ENCODE measurements around the gene TMEM132C.

Gene TMEM132C

GRCh38 chr12:128611736-128612135, 344.8 kb downstream of the TMEM132C start:
- no peak for DNase-seq (ENCODE audit: low read depth)

- DNase-seq (ENCODE audit: low read depth): no peak
Measured at GRCh38 chr12:128612150-128612850, 345.3 kb downstream of the TMEM132C start.

- no peak for DNase-seq (ENCODE audit: low read depth)
Measured at GRCh38 chr12:128613837-128614590, 347.0 kb downstream of the TMEM132C start.

- DNase-seq (ENCODE audit: low read depth): no peak
Measured at GRCh38 chr12:128617304-128617833, 350.4 kb downstream of the TMEM132C start.

- no peak for DNase-seq (ENCODE audit: low read depth)
Measured at GRCh38 chr12:128619263-128619662, 352.3 kb downstream of the TMEM132C start.

GRCh38 chr12:128621304-128621703, 354.3 kb downstream of the TMEM132C start:
- no peak for DNase-seq (ENCODE audit: low read depth)

GRCh38 chr12:128623748-128624147, 356.8 kb downstream of the TMEM132C start:
- DNase-seq (ENCODE audit: low read depth): no peak

GRCh38 chr12:128626808-128627320, 359.9 kb downstream of the TMEM132C start:
- no peak for DNase-seq (ENCODE audit: low read depth)

GRCh38 chr12:128627659-128628058, 360.7 kb downstream of the TMEM132C start:
- no peak for DNase-seq (ENCODE audit: low read depth)

GRCh38 chr12:128629979-128630378, 363.0 kb downstream of the TMEM132C start:
- DNase-seq (ENCODE audit: low read depth): no peak

GRCh38 chr12:128637642-128638606, 371.0 kb downstream of the TMEM132C start:
- DNase-seq (ENCODE audit: low read depth): no peak

- DNase-seq (ENCODE audit: low read depth): no peak
Measured at GRCh38 chr12:128639089-128639488, 372.1 kb downstream of the TMEM132C start.

- DNase-seq (ENCODE audit: low read depth): no peak
Measured at GRCh38 chr12:128643155-128643554, 376.2 kb downstream of the TMEM132C start.

- DNase-seq (ENCODE audit: low read depth): no peak
Measured at GRCh38 chr12:128644664-128645296, 377.8 kb downstream of the TMEM132C start.

GRCh38 chr12:128649902-128650301, 382.9 kb downstream of the TMEM132C start:
- no peak for DNase-seq (ENCODE audit: low read depth)

GRCh38 chr12:128652136-128652751, 385.3 kb downstream of the TMEM132C start:
- no peak for DNase-seq (ENCODE audit: low read depth)

GRCh38 chr12:128654468-128654867, 387.5 kb downstream of the TMEM132C start:
- DNase-seq (ENCODE audit: low read depth): no peak

GRCh38 chr12:128657378-128657777, 390.4 kb downstream of the TMEM132C start:
- no peak for DNase-seq (ENCODE audit: low read depth)

- no peak for DNase-seq (ENCODE audit: low read depth)
Measured at GRCh38 chr12:128660532-128661225, 393.7 kb downstream of the TMEM132C start.

- no peak for DNase-seq (ENCODE audit: low read depth)
Measured at GRCh38 chr12:128661226-128661569, 394.2 kb downstream of the TMEM132C start.
